GM19395 (cell line): ENCODE measurements around the gene PIK3CA.

Source experiments
- ATAC-seq: cut with Tn5 transposase; IDR thresholded peaks from one replicate; pipeline ENCODE4 v1.9.1; 2021; ENCODE audit warnings: mild to moderate bottlenecking, moderate library complexity; ENCODE audit not compliant: unreplicated experiment

The PIK3CA gene

GRCh38 chr3:179156170-179156569 lies 8.0 kb downstream of the PIK3CA start:
- no peak for ATAC-seq

GRCh38 chr3:179156775-179157174 lies 8.6 kb downstream of the PIK3CA start:
- ATAC-seq: no peak

- ATAC-seq: peak; percentile 78
Observed at GRCh38 chr3:179158336-179159039, 10.3 kb downstream of the PIK3CA start.

- no peak for ATAC-seq
Observed at GRCh38 chr3:179163503-179163902, 15.3 kb downstream of the PIK3CA start.

GRCh38 chr3:179164857-179165256 lies 16.7 kb downstream of the PIK3CA start:
- ATAC-seq: no peak

- peak; percentile 64 for ATAC-seq
Observed at GRCh38 chr3:179166561-179167201, 18.5 kb downstream of the PIK3CA start.

GRCh38 chr3:179168918-179169317 lies 20.8 kb downstream of the PIK3CA start:
- ATAC-seq: no peak

- ATAC-seq: no peak
Observed at GRCh38 chr3:179172546-179172945, 24.4 kb downstream of the PIK3CA start.

GRCh38 chr3:179174316-179174715 lies 26.2 kb downstream of the PIK3CA start:
- peak; percentile 69 for ATAC-seq

- no peak for ATAC-seq
Observed at GRCh38 chr3:179174898-179175297, 26.7 kb downstream of the PIK3CA start.

- ATAC-seq: no peak
Observed at GRCh38 chr3:179175358-179175757, 27.2 kb downstream of the PIK3CA start.

- no peak for ATAC-seq
Observed at GRCh38 chr3:179177611-179178010, 29.5 kb downstream of the PIK3CA start.

GRCh38 chr3:179179256-179179655 lies 31.1 kb downstream of the PIK3CA start:
- ATAC-seq: no peak

- no peak for ATAC-seq
Observed at GRCh38 chr3:179179979-179180759, 32.0 kb downstream of the PIK3CA start.

GRCh38 chr3:179181021-179181472 lies 32.9 kb downstream of the PIK3CA start:
- peak; percentile 74 for ATAC-seq

- ATAC-seq: no peak
Observed at GRCh38 chr3:179181993-179182551, 33.9 kb downstream of the PIK3CA start.

- ATAC-seq: no peak
Observed at GRCh38 chr3:179182902-179183301, 34.7 kb downstream of the PIK3CA start.

GRCh38 chr3:179184826-179185225 lies 36.7 kb downstream of the PIK3CA start:
- no peak for ATAC-seq

GRCh38 chr3:179186426-179186825 lies 38.3 kb downstream of the PIK3CA start:
- no peak for ATAC-seq

GRCh38 chr3:179189759-179190158 lies 41.6 kb downstream of the PIK3CA start:
- ATAC-seq: no peak

GRCh38 chr3:179190581-179190980 lies 42.4 kb downstream of the PIK3CA start:
- no peak for ATAC-seq
